HFF-Myc (cell line): ENCODE measurements around the gene PPP1R27.

Source experiments
- DNase-seq: peaks from one replicate; pipeline ENCODE4 v3.0.0-alpha.2; 2011; ENCODE audit warnings: low read depth; ENCODE audit errors: extremely low read depth
- H3K4me3 ChIP-seq: replicated peaks from 2 replicates; pipeline ENCODE4 v1.5.1; 2011; ENCODE audit warnings: low read depth, mild to moderate bottlenecking, control low read depth, low read length
- CTCF ChIP-seq: IDR thresholded peaks from 2 replicates; pipeline ENCODE4 v1.5.1; 2012; ENCODE audit warnings: mild to moderate bottlenecking, low read depth, low read length, control low read depth; ENCODE audit errors: missing control alignments

PPP1R27 gene

GRCh38 chr17:81821147-81821546 is 13.7 kb downstream of the PPP1R27 start:
- no peak for DNase-seq
- no peak overlapping the region for H3K4me3 ChIP-seq
- TF ChIP-seq CTCF: no peak

GRCh38 chr17:81819708-81820107 is 15.1 kb downstream of the PPP1R27 start:
- no peak for TF ChIP-seq CTCF
- no peak overlapping the region for H3K4me3 ChIP-seq
- no peak for DNase-seq

- TF ChIP-seq CTCF: no peak
- no peak overlapping the region for H3K4me3 ChIP-seq
- DNase-seq: no peak
Measured at GRCh38 chr17:81817758-81818147, 17.1 kb downstream of the PPP1R27 start.

GRCh38 chr17:81815646-81815986 is 19.2 kb downstream of the PPP1R27 start:
- DNase-seq: no peak
- TF ChIP-seq CTCF: no peak
- H3K4me3 ChIP-seq: no peak overlapping the region

DNA sequence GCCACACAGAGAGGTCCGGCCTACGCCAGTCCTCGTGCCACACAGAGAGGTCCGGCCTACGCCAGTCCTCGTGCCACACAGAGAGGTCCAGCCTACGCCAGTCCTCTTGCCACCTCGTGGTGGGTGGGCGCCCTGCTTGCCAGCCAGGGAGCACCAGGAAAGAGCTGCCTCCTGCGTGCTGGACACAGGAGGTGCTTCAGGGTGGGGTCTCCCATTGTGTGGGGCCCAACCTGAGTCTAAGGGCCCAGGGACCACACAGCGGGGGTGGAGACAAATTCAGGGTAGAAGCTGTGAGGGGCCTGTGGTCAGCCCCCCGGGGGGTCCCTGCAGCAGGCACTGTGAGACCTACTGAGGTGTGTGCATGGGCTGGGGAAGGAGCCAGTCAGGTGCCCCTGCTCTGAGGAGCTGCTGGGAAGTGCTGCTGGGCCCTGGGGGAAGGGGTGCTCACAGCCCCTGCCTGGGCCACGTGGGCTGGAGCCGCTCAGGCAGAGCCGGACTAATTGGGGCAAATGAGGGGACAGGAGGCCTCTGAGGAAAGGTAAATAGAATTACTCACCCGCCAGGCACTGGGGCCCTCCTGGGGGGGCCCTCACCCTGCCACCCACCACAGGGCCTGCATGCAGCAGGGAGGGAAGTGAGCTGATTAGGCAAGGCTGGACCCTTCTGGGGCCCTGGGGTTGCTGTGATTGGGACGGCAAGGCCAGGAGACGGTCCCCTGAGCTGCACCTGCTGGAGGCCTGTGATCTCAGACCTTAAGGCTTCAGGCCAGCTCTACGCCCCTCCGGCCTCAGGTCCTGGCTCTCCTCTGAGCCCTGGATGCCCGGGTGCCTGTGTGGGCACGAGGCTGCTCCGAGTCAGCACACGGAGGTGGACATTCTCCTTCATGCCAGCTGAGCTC is 19.9 kb downstream of the PPP1R27 start:
- no peak overlapping the region for H3K4me3 ChIP-seq
- TF ChIP-seq CTCF: no peak
- no peak for DNase-seq

DNA sequence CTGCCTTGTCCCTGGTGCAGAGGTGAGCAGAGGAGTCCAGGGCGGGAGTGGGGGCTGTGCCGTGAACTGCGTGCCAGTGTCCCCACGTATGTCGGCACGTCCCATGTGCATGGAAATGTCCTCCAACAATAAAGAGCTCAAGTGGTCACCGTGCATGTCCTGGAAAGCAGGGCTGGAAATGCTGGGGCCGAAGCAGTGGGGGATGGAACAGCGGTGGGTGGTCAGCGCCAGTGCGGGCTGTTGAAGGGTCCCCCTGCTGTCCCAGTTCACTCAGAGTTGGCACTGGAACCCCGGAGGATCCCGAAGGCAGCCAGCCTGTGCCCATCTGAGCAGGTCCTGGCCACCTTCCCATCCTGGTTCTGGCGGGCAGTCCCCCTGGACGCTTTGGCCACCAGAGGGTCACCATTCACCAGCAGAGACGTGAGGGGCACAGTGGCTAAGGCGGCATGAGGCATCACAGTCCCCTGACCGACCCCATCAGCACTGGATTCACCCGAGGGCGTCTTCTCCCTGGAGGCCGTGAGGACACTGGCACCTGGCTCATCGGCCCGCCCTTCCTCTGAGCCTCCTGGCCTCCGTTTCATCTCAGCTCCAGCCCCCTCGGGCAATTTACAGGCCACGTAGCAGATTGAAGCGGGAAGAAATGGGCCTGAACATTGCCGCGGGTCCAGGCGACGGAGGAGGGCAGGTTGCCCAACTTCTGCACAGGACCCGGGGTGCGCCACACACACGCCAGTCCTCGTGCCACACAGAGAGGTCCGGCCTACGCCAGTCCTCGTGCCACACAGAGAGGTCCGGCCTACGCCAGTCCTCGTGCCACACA is 20.8 kb downstream of the PPP1R27 start:
- H3K4me3 ChIP-seq: no peak overlapping the region
- DNase-seq: no peak
- TF ChIP-seq CTCF: no peak
